HEK293 (cell line): ENCODE results near the gene POLR1G.
A peak's percentile ranks its signal among the peaks of the same experiment; 100 is the strongest.

ENCODE experiments used
- GFI1B ChIP-seq: fragments of 450-650 bp; formaldehyde crosslinking; IDR thresholded peaks from 2 replicates; pipeline ENCODE4 v1.5.1; 2016; ENCODE audit warnings: missing biosample characterization, missing genetic modification characterization
- KLF10 ChIP-seq: fragments of 450-650 bp; IDR thresholded peaks from 2 replicates; pipeline ENCODE4 v1.5.1; 2018; ENCODE audit warnings: missing biosample characterization, mild to moderate bottlenecking, missing genetic modification characterization
- KLF8 ChIP-seq: fragments of 450-650 bp; formaldehyde crosslinking; IDR thresholded peaks from 2 replicates; pipeline ENCODE4 v1.5.1; 2016; ENCODE audit warnings: missing biosample characterization, missing genetic modification characterization
- OVOL3 ChIP-seq: fragments of 450-650 bp; formaldehyde crosslinking; IDR thresholded peaks from 2 replicates; pipeline ENCODE4 v1.5.1; 2016; ENCODE audit warnings: missing biosample characterization, missing genetic modification characterization
- SALL2 ChIP-seq: fragments of 450-650 bp; formaldehyde crosslinking; IDR thresholded peaks from 2 replicates; pipeline ENCODE4 v1.5.0; 2017; ENCODE audit warnings: missing biosample characterization, mild to moderate bottlenecking, missing genetic modification characterization, borderline replicate concordance
- SCRT2 ChIP-seq: fragments of 450-650 bp; formaldehyde crosslinking; IDR thresholded peaks from 2 replicates; pipeline ENCODE4 v1.5.1; 2016; ENCODE audit warnings: missing biosample characterization, missing genetic modification characterization
- YY1 ChIP-seq: fragments of 450-650 bp; formaldehyde crosslinking; IDR thresholded peaks from 2 replicates; pipeline ENCODE4 v1.5.1; 2018; ENCODE audit warnings: missing biosample characterization, missing genetic modification characterization
- YY2 ChIP-seq: fragments of 450-650 bp; formaldehyde crosslinking; IDR thresholded peaks from 2 replicates; pipeline ENCODE4 v1.5.1; 2016; ENCODE audit warnings: missing biosample characterization, missing genetic modification characterization
- ZBTB21 ChIP-seq: fragments of 450-650 bp; formaldehyde crosslinking; IDR thresholded peaks from 2 replicates; pipeline ENCODE4 v1.5.1; 2017; ENCODE audit warnings: missing biosample characterization, missing genetic modification characterization
- ZBTB8A ChIP-seq: fragments of 450-650 bp; formaldehyde crosslinking; IDR thresholded peaks from 2 replicates; pipeline ENCODE4 v1.5.1; 2016; ENCODE audit warnings: missing biosample characterization, missing genetic modification characterization
- ZFP37 ChIP-seq: fragments of 450-650 bp; formaldehyde crosslinking; IDR thresholded peaks from 2 replicates; pipeline ENCODE4 v1.5.1; 2016; ENCODE audit warnings: missing biosample characterization, missing genetic modification characterization
- ZFP41 ChIP-seq: fragments of 450-650 bp; formaldehyde crosslinking; IDR thresholded peaks from 2 replicates; pipeline ENCODE4 v1.5.1; 2016; ENCODE audit warnings: missing biosample characterization, missing genetic modification characterization, borderline replicate concordance
- ZNF10 ChIP-seq: fragments of 450-650 bp; formaldehyde crosslinking; IDR thresholded peaks from 2 replicates; pipeline ENCODE4 v1.5.1; 2017; ENCODE audit warnings: missing biosample characterization, missing genetic modification characterization
- ZNF19 ChIP-seq: fragments of 450-650 bp; formaldehyde crosslinking; IDR thresholded peaks from 2 replicates; pipeline ENCODE4; 2016; ENCODE audit warnings: missing biosample characterization, missing genetic modification characterization, low read depth
- ZNF202 ChIP-seq: fragments of 450-650 bp; formaldehyde crosslinking; IDR thresholded peaks from 2 replicates; pipeline ENCODE4 v1.5.1; 2016; ENCODE audit warnings: missing biosample characterization, missing genetic modification characterization, borderline replicate concordance
- ZNF221 ChIP-seq: fragments of 450-650 bp; formaldehyde crosslinking; IDR thresholded peaks from 2 replicates; pipeline ENCODE4 v1.5.1; 2017; ENCODE audit warnings: missing biosample characterization, missing genetic modification characterization, borderline replicate concordance
- ZNF530 ChIP-seq: fragments of 450-650 bp; formaldehyde crosslinking; IDR thresholded peaks from 2 replicates; pipeline ENCODE4 v1.5.1; 2016; ENCODE audit warnings: low read depth, missing biosample characterization, missing genetic modification characterization
- ZNF558 ChIP-seq: fragments of 450-650 bp; formaldehyde crosslinking; IDR thresholded peaks from 2 replicates; pipeline ENCODE4 v1.5.1; 2016; ENCODE audit warnings: missing biosample characterization, missing genetic modification characterization
- ZNF621 ChIP-seq: fragments of 450-650 bp; formaldehyde crosslinking; IDR thresholded peaks from 2 replicates; pipeline ENCODE4 v1.5.1; 2017; ENCODE audit warnings: missing biosample characterization, missing genetic modification characterization
- ZNF701 ChIP-seq: fragments of 450-650 bp; formaldehyde crosslinking; IDR thresholded peaks from 2 replicates; pipeline ENCODE4 v1.5.1; 2016; ENCODE audit warnings: missing biosample characterization, missing genetic modification characterization
- ZNF707 ChIP-seq: fragments of 450-650 bp; formaldehyde crosslinking; IDR thresholded peaks from 2 replicates; pipeline ENCODE4 v1.5.1; 2016; ENCODE audit warnings: missing biosample characterization, missing genetic modification characterization
- ZNF843 ChIP-seq: fragments of 450-650 bp; formaldehyde crosslinking; IDR thresholded peaks from 2 replicates; pipeline ENCODE4 v1.5.1; 2016; ENCODE audit warnings: missing biosample characterization, missing genetic modification characterization
- TF ChIP-seq, protein P1 (sequence below): IDR thresholded peaks from 2 replicates; pipeline ENCODE4 v1.6.1; 2011; ENCODE audit warnings: mild to moderate bottlenecking, low read depth, low read length, borderline replicate concordance
- TF ChIP-seq, protein P2 (sequence below): fragments of 450-650 bp; formaldehyde crosslinking; IDR thresholded peaks from 2 replicates; pipeline ENCODE4 v1.5.1; 2016; ENCODE audit warnings: missing biosample characterization, missing genetic modification characterization
- TF ChIP-seq, protein P3 (sequence below): fragments of 450-650 bp; formaldehyde crosslinking; conservative IDR thresholded peaks from 2 replicates; pipeline ENCODE4 v1.5.1; 2016; ENCODE audit warnings: low read depth, missing biosample characterization, missing genetic modification characterization
- TF ChIP-seq, protein P4 (sequence below): fragments of 450-650 bp; formaldehyde crosslinking; IDR thresholded peaks from 2 replicates; pipeline ENCODE4 v1.5.1; 2016; ENCODE audit warnings: missing biosample characterization, missing genetic modification characterization
- TF ChIP-seq, protein P5 (sequence below): fragments of 450-650 bp; formaldehyde crosslinking; IDR thresholded peaks from 2 replicates; pipeline ENCODE4 v1.5.1; 2016; ENCODE audit warnings: missing biosample characterization, missing genetic modification characterization

Gene POLR1G

DNA sequence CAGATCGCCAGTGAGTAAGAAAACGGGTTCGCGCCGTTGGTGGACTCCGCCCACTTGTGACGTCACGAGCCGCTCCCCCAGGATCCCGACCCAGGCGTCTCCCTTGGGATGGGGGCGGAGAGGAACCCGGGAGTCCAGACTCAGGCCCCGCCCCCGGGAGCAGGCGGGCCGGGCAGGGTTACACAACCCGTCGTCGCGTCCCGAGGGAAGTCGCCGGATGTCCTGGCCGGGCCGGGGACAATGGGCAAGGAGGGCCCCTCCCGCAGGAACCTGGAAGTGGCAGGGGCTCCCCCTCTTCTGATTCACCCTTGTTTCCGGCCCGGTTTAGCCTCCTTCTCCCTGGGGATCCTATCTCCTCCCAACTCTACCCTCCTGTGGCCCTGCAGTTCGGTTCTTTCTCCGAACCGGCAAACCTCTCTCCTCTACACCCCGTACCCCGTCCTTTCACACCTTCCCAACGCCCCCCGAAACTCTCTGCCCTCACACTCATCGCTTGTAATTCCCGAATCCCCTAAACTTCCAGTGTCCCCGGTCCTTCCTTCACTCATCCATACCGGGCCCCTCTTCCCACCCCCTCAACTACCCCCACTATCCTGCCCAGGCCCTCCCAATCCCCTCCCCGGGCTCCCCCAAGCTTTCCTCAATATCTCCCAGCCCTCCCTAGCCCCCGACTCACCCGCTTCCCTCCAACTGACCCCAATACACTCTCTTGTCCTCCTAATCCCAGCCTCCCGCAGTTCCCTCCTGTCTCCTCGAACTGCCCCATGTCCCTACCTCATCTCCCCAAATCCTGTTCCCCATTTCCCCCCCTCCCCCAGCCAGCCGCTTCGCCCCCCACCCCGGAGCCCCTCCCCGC lies 37.2 kb downstream of the POLR1G start (continued):
- TF ChIP-seq, protein P1, sequence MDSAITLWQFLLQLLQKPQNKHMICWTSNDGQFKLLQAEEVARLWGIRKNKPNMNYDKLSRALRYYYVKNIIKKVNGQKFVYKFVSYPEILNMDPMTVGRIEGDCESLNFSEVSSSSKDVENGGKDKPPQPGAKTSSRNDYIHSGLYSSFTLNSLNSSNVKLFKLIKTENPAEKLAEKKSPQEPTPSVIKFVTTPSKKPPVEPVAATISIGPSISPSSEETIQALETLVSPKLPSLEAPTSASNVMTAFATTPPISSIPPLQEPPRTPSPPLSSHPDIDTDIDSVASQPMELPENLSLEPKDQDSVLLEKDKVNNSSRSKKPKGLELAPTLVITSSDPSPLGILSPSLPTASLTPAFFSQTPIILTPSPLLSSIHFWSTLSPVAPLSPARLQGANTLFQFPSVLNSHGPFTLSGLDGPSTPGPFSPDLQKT: no peak
- TF ChIP-seq ZNF10 (tag by site-specific recombination) (no peak), ZNF221 (tag by site-specific recombination) (no peak), GFI1B (tag by site-specific recombination) (no peak), YY2 (tag by site-specific recombination) (0 out of 2 replicates have a peak, but pooled peaks have one; percentile 18), SALL2 (tag by site-specific recombination) (no peak), ZNF707 (tag by site-specific recombination) (no peak), ZNF558 (no peak), ZBTB21 (tag by site-specific recombination) (peak; percentile 96), OVOL3 (tag by site-specific recombination) (no peak), ZNF530 (tag by site-specific recombination) (no peak), ZNF701 (tag by site-specific recombination) (no peak), ZBTB8A (tag by site-specific recombination) (peak; percentile 64), ZNF843 (tag by site-specific recombination) (no peak), ZNF202 (tag by site-specific recombination) (no peak), KLF10 (tag by site-specific recombination) (peak; percentile 93), KLF8 (tag by site-specific recombination) (peak; percentile 91), YY1 (tag by site-specific recombination) (no peak), ZNF621 (no peak), ZFP37 (tag by site-specific recombination) (peak; percentile 72; the same call in 1 of the 2 replicates), SCRT2 (tag by site-specific recombination) (no peak), ZNF19 (tag by site-specific recombination) (no peak), ZFP41 (tag by site-specific recombination) (no peak)
- TF ChIP-seq, protein P2, sequence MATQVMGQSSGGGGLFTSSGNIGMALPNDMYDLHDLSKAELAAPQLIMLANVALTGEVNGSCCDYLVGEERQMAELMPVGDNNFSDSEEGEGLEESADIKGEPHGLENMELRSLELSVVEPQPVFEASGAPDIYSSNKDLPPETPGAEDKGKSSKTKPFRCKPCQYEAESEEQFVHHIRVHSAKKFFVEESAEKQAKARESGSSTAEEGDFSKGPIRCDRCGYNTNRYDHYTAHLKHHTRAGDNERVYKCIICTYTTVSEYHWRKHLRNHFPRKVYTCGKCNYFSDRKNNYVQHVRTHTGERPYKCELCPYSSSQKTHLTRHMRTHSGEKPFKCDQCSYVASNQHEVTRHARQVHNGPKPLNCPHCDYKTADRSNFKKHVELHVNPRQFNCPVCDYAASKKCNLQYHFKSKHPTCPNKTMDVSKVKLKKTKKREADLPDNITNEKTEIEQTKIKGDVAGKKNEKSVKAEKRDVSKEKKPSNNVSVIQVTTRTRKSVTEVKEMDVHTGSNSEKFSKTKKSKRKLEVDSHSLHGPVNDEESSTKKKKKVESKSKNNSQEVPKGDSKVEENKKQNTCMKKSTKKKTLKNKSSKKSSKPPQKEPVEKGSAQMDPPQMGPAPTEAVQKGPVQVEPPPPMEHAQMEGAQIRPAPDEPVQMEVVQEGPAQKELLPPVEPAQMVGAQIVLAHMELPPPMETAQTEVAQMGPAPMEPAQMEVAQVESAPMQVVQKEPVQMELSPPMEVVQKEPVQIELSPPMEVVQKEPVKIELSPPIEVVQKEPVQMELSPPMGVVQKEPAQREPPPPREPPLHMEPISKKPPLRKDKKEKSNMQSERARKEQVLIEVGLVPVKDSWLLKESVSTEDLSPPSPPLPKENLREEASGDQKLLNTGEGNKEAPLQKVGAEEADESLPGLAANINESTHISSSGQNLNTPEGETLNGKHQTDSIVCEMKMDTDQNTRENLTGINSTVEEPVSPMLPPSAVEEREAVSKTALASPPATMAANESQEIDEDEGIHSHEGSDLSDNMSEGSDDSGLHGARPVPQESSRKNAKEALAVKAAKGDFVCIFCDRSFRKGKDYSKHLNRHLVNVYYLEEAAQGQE: no peak
- TF ChIP-seq, protein P3, sequence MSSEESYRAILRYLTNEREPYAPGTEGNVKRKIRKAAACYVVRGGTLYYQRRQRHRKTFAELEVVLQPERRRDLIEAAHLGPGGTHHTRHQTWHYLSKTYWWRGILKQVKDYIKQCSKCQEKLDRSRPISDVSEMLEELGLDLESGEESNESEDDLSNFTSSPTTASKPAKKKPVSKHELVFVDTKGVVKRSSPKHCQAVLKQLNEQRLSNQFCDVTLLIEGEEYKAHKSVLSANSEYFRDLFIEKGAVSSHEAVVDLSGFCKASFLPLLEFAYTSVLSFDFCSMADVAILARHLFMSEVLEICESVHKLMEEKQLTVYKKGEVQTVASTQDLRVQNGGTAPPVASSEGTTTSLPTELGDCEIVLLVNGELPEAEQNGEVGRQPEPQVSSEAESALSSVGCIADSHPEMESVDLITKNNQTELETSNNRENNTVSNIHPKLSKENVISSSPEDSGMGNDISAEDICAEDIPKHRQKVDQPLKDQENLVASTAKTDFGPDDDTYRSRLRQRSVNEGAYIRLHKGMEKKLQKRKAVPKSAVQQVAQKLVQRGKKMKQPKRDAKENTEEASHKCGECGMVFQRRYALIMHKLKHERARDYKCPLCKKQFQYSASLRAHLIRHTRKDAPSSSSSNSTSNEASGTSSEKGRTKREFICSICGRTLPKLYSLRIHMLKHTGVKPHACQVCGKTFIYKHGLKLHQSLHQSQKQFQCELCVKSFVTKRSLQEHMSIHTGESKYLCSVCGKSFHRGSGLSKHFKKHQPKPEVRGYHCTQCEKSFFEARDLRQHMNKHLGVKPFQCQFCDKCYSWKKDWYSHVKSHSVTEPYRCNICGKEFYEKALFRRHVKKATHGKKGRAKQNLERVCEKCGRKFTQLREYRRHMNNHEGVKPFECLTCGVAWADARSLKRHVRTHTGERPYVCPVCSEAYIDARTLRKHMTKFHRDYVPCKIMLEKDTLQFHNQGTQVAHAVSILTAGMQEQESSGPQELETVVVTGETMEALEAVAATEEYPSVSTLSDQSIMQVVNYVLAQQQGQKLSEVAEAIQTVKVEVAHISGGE: peak; percentile 81
- TF ChIP-seq, protein P4, sequence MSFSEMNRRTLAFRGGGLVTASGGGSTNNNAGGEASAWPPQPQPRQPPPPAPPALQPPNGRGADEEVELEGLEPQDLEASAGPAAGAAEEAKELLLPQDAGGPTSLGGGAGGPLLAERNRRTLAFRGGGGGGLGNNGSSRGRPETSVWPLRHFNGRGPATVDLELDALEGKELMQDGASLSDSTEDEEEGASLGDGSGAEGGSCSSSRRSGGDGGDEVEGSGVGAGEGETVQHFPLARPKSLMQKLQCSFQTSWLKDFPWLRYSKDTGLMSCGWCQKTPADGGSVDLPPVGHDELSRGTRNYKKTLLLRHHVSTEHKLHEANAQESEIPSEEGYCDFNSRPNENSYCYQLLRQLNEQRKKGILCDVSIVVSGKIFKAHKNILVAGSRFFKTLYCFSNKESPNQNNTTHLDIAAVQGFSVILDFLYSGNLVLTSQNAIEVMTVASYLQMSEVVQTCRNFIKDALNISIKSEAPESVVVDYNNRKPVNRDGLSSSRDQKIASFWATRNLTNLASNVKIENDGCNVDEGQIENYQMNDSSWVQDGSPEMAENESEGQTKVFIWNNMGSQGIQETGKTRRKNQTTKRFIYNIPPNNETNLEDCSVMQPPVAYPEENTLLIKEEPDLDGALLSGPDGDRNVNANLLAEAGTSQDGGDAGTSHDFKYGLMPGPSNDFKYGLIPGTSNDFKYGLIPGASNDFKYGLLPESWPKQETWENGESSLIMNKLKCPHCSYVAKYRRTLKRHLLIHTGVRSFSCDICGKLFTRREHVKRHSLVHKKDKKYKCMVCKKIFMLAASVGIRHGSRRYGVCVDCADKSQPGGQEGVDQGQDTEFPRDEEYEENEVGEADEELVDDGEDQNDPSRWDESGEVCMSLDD (tag by site-specific recombination): peak; percentile 97
- TF ChIP-seq, protein P5, sequence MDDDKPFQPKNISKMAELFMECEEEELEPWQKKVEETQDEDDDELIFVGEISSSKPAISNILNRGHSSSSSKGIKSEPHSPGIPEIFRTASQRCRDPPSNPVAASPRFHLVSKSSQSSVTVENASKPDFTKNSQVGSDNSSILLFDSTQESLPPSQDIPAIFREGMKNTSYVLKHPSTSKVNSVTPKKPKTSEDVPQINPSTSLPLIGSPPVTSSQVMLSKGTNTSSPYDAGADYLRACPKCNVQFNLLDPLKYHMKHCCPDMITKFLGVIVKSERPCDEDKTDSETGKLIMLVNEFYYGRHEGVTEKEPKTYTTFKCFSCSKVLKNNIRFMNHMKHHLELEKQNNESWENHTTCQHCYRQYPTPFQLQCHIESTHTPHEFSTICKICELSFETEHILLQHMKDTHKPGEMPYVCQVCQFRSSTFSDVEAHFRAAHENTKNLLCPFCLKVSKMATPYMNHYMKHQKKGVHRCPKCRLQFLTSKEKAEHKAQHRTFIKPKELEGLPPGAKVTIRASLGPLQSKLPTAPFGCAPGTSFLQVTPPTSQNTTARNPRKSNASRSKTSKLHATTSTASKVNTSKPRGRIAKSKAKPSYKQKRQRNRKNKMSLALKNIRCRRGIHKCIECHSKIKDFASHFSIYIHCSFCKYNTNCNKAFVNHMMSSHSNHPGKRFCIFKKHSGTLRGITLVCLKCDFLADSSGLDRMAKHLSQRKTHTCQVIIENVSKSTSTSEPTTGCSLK (tag by site-specific recombination): no peak
